GM19452 (cell line): ENCODE data around the gene PRXL2B.
A peak's percentile ranks its signal among the peaks of the same experiment; 100 is the strongest.
"Not testable (repeated sequence)": the region's sequence is repeated elsewhere in the genome, so short reads cannot be mapped to it uniquely, and the experiment has no call there.

Experiments used
- ATAC-seq: cut with Tn5 transposase; IDR thresholded peaks from one replicate; pipeline ENCODE4 v1.9.1; 2021; ENCODE audit not compliant: unreplicated experiment

Gene PRXL2B

GRCh38 chr1:2550309-2550861 is 36.2 kb upstream of the PRXL2B start:
- ATAC-seq = not testable (repeated sequence)

DNA sequence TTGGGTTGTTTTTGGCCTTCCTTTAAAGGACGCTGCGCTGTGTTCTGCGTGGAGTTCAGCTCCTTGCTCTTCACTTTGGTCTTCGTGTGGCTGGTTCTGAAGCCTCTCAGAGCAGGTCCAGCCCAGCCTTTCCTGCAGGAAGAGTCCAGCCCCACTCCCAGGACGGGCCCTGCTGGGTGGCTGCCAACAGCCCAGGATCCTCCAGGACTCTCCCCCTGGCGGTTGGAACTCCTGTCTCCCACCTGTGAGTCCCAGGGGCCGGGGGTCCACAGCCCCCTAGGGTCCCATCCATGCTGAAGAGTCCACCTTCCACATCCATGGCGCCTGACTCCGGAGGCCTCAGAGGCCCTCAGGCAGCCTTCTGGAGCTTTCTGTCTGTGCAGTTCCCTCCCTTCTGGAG is 35.0 kb upstream of the PRXL2B start:
- ATAC-seq = not testable (repeated sequence)

DNA sequence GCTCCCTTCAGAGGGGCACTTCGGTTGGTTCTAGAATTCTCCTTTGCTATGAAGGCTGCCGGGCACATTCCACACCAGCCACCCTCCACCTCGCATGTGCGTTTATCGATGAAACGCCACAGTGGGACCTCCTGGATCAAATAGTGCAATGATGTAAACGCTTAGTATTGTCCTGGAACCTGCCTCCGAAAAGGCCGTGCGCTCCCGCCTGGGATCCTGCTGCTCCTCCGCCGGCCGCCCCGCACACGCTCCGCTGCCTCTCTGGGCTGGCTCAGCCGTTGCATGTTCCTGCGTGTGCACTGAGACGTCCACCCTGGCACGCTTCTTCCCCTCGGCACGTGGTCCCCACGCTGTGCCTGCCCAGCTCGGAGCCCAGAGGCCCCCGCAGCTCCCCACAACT is 34.4 kb upstream of the PRXL2B start:
- no peak for ATAC-seq

DNA sequence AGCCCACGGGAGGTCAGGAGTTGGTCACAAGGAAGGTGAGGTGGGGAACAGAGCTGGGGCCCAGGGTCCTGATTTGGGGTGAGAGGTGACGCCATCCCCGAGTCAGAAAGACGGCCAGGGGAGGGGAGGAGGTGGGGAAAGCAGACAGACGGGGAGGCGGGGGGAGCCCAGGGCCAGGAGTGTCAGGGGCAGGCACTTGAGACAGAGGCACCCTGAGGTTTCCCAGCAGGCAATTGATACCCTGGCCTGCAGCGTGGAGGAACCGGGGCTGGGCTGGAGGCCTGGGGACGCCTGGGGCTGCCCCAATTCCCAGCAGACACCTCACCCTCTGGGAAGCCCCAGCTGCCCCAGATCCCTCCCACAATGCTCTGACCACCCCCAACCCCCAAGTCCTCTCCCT is 33.5 kb upstream of the PRXL2B start:
- not testable (repeated sequence) for ATAC-seq

DNA sequence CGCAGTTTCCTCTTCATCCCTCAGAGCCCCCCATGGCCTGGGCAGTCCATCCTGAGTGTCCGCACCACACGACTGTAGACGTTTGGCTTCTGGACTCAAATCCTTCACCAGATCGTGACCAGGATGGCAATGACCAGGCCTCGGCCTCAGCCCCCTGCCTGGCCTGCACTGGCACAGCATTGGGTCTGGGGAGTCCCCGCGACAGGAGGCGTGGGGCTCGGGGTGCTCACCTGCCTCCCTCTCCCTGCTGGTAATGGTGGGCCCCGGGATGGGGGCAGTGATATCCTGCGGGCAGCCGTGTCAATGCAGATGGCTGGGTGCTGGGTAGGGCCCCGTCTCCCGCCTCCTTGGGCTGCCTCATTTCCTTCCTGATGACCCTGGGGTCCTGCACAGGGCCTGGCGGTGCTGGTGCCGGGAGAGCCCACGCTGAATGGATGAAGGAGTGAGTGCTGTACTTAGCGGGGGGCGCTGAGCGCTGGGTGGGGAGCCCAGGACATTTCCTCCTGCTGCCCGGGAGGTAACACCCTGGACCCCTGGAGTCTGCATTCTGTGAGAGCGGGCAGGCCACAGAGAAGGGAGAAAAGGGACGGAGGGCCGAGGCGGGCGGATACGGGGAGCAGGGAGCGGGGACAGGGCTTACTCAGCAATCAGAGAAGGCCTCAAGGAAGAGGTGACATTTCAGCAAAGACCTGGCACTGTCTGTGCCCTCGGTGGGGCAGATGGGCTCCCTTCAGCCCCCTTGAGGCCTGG is 32.5 kb upstream of the PRXL2B start:
- no peak for ATAC-seq

- ATAC-seq = no peak
Measured at GRCh38 chr1:2554621-2555387, 31.8 kb upstream of the PRXL2B start.

GRCh38 chr1:2555634-2556276 is 30.8 kb upstream of the PRXL2B start:
- ATAC-seq = peak; percentile 44

GRCh38 chr1:2556277-2556677 is 30.3 kb upstream of the PRXL2B start, which contains the start of gene TNFRSF14:
TNFRSF14 (plus strand) TSS chr1:2556371; CDS start chr1:2556665, 294 bp downstream.
- peak; percentile 26 for ATAC-seq

DNA sequence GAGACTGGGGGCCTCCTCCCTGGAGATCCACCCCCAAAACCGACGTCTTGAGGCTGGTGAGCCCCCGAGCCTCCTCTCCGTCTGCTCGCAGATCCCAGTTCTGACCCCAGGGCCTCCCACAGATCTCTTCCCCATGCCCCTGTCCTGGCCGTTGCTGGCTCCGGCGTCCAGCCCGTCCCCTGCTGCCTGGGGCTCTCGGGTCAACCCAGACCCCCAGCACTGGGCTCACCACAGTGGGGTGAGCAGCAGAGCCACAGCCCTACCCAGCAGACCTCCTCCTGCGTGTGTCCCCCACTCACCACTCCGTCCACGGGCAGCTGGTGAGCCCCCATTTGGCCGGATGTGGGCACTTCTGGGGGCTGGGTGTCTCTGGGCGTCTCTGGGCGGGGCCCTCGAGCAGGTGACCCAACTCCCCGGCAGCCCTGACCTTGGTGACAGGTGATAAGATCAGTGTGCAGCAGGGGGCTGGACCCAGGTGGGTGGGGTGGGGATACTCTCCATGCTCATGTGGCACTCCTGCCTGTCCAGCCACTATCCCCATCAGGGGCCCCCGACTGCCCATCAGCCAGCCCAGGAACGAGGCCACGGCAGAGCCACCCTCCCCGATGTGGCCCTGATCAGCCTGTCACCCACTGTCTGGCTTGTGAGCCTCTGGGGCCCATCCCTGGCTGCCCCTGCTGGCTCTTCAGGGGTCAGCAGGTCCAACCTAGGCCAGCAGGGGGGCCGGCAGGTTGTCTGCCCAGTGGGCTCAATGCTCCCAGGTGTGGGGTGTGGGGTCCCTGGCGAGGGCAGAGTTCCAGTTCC is 29.7 kb upstream of the PRXL2B start:
- ATAC-seq = peak; percentile 11

DNA sequence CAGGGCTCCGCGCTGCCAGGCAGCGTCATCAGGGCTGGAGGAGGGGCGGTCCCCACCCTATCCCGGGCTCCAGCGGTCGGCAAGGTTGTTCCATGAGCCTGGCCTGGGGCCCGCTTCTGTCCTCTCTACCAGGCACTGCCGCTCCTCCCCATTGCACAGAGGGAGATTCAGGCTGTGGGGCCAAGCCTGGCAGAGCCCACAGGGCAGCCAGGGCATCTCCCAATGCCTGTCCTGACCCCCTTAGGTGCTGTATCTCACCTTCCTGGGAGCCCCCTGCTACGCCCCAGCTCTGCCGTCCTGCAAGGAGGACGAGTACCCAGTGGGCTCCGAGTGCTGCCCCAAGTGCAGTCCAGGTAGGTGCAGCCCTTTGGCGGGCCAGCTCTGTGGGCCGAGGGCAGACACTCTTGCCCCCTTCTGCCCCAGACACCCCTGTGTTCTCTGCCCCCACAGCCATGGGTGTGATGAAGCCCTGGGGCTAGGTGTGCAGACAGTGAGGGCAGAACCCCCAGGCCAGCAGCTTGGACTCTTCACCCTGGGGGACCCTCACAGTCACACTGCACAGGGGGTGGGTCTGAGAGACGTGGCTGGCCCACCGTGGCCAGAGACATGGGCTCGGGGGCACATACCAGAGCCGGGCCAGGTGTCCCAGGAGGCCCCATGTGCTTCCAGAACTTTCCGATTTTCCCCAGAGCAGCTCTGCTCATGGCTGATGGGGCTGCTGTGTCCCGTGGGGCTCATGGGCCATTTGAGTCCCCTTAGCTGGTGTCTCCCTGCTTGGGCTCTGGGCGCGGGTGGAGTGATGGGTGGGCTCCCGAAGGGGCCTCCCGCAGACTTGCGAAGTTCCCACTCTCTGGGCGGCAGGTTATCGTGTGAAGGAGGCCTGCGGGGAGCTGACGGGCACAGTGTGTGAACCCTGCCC is 28.8 kb upstream of the PRXL2B start:
- ATAC-seq = no peak

- no peak for ATAC-seq
Measured at GRCh38 chr1:2558420-2558819, 28.2 kb upstream of the PRXL2B start.

- no peak for ATAC-seq
Measured at GRCh38 chr1:2558861-2559260, 27.7 kb upstream of the PRXL2B start.

DNA sequence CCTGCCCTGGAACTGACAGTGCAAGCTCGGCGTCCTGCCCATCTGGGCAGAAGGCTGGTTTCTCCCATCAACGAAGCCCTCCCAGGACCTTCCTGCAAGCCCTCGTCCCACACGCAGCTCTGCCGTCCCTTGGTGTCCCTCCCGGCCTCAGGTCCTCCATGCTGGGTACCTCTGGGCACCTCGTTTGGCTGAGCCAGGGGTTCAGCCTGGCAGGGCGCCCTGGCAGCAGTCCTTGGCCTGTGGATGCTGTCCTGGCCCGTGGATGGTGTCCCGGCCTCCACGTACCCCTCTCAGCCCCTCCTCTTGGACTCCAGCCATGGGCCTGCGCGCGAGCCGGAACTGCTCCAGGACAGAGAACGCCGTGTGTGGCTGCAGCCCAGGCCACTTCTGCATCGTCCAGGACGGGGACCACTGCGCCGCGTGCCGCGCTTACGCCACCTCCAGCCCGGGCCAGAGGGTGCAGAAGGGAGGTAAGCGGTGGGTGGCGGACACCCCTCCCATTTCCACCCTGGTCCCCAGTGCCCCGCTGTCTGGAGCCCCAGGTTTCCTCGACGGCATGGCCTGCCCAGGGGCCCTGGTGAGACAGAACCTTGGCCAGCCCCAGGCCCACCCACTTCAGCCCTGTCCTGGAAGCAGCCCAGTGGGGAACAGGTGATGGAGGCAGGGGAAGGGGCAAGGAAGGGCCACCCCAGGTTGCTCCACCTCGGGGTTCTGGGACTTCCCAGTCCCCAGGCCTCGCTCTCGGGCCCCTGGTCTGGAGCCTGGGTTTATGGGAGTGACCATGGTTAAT is 26.9 kb upstream of the PRXL2B start:
- ATAC-seq = no peak

DNA sequence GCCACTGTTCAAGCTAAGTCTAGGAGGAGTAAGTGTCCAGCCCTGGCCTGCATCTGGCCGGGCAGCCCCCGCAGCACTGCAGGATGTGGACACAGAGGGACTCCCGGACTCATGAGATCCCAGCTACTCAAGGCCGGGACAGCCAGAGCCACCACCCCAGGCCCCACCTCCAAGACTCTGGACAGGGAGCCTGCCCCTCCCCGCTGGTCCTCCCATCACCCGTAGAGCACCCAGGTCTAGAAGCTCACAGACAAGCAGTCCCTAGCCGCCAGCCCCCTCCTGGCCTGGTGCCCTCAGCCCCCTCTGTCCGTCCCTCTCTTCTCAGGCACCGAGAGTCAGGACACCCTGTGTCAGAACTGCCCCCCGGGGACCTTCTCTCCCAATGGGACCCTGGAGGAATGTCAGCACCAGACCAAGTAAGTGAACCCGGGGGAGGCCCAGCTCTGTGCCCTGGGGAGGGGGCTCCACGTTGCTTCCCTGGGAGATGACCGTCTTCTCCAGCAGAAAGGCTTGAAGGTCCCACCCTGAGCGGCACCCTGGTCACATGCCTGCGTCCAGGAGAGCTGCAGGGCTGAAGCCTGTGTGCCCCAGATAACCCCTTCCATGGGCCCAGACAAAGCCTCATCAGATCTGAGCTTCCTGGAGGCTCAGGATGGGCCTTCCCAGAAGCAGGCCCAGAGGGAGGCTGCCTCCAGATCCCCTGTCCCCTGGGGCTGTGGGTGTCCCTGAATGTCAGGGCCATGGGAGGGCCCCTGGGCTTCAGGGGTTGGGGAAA is 26.1 kb upstream of the PRXL2B start:
- no peak for ATAC-seq

DNA sequence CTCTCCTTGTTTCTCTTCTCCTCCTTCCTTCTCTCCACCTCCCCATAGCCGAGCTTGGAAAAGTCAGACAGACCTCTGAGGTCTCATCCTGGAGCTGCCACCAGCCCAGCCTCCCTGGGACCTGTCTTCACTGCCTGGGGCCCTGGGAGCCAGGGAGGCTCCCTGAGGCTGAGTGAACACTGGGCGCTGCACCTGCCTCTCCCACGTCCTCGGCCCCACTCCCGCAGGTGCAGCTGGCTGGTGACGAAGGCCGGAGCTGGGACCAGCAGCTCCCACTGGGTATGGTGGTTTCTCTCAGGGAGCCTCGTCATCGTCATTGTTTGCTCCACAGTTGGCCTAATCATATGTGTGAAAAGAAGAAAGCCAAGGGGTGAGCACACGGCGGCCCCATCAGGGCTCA is 25.1 kb upstream of the PRXL2B start:
- no peak for ATAC-seq

GRCh38 chr1:2561898-2562895 is 24.4 kb upstream of the PRXL2B start:
- ATAC-seq = no peak

GRCh38 chr1:2563205-2563604 is 23.4 kb upstream of the PRXL2B start:
- no peak for ATAC-seq
